ENCODE measurements around the gene S100Z.

The S100Z gene

DNA sequence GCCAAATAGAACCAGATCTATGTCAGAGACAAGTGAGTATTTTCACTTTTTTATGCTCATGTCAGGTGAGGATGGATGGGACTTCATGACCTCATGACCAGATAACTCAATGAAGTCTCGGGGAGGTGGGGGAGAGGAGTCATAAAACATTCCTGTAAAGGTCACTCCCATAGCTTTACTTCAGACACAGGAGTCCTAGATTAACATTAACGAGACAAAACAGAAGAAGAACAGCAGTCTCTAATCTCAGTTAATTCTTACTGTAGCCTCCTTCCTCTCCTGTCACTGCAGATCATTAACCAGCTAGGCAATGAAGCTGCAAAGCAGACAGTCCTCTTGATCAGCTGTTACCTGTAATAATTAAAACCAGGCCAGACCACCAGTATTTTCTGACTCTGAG lies 114.2 kb downstream of the S100Z start:
- no peak for DNase-seq (ENCODE audit: low read depth, low spot score)
- Histone ChIP-seq H3K9me3 (ENCODE audit: insufficient read depth, low read length) (no peaks in the 10 kb centered on the region), H3K4me1 (ENCODE audit: insufficient read depth, insufficient read length) (peaks cover 3% of the 10 kb centered on the region), H3K27me3 (ENCODE audit: insufficient read depth, insufficient read length) (no peaks in the 10 kb centered on the region), H3K9ac (ENCODE audit: insufficient read length, low read depth) (no peak overlapping the region), H3K4me3 (ENCODE audit: insufficient read length, low read depth) (no peak overlapping the region), H3K36me3 (ENCODE audit: insufficient read depth, insufficient read length, low read length) (no peaks in the 10 kb centered on the region)
- TF ChIP-seq ZNF274 (IDR thresholded peaks at IDR 0.05; ENCODE audit: low read depth, low read length) (no peak), YY1 (IDR thresholded peaks at IDR 0.05; ENCODE audit: insufficient read depth, insufficient read length) (no peak), SUZ12 (IDR thresholded peaks at IDR 0.05; ENCODE audit: extremely low read depth, insufficient read depth, insufficient read length) (no peak)

Measured in NT2/D1 (cell line).